IgD-negative memory B cell (primary cell): Measurements from ENCODE around the gene LRP5. TPM values are rescaled to one million over a fixed set of nuclear protein-coding genes. Genes with fewer than 3 reads are reported as not detected.

ENCODE experiments used
- H3K27ac Mint-ChIP-seq, 3 donors: one replicate each; pipeline ENCODE4 v1.8.0; 2020 to 2022; ENCODE audit warnings: mild to moderate bottlenecking in 3 of 3, mixed read lengths in 3 of 3, moderate library complexity in 1 of 3
- H3K27me3 Mint-ChIP-seq: one replicate; pipeline ENCODE4 v1.8.0; 2021; ENCODE audit warnings: mixed read lengths
- H3K36me3 Mint-ChIP-seq: one replicate; pipeline ENCODE4 v1.8.0; 2020; ENCODE audit warnings: mild to moderate bottlenecking, mixed read lengths
- H3K4me1 Mint-ChIP-seq, 3 donors: one replicate each; pipeline ENCODE4 v1.8.0; 2020 to 2022; ENCODE audit warnings: mixed read lengths in 3 of 3, mild to moderate bottlenecking in 1 of 3
- H3K4me3 Mint-ChIP-seq, 4 donors: one replicate each; pipeline ENCODE4 v1.8.0; 2020 to 2022; ENCODE audit warnings: mild to moderate bottlenecking in 4 of 4, mixed read lengths in 4 of 4, moderate library complexity in 3 of 4
- H3K9me3 Mint-ChIP-seq, 3 donors: one replicate each; pipeline ENCODE4 v1.8.0; 2020 to 2021; ENCODE audit warnings: mixed read lengths in 3 of 3, mild to moderate bottlenecking in 1 of 3
- polyA plus RNA-seq: library from polyadenylated mRNA; unstranded; fragments of 300-500 nt; fragmentation: Illumina TruSeq; gene quantifications from one replicate; pipeline ENCODE4 v1.2.3, GENCODE V29; 2021

The LRP5 gene
- polyA plus RNA-seq, 1 donor from 2014 or later: 1.0 TPM

- peaks cover 7% of the 10 kb centered on the region for H3K36me3 Mint-ChIP-seq
- peaks cover 19 to 34% (median 25%) of the 10 kb centered on the region in 3 donors for H3K4me1 Mint-ChIP-seq
- H3K27me3 Mint-ChIP-seq: no peaks in the 10 kb centered on the region
- no peak overlapping the region for H3K27ac Mint-ChIP-seq
- H3K4me3 Mint-ChIP-seq: peak overlapping the region in 1 of 4 donors; percentile 12
- no peaks in the 10 kb centered on the region for H3K9me3 Mint-ChIP-seq
Observed at GRCh38 chr11:68367252-68367651, 54.9 kb downstream of the LRP5 start.

DNA sequence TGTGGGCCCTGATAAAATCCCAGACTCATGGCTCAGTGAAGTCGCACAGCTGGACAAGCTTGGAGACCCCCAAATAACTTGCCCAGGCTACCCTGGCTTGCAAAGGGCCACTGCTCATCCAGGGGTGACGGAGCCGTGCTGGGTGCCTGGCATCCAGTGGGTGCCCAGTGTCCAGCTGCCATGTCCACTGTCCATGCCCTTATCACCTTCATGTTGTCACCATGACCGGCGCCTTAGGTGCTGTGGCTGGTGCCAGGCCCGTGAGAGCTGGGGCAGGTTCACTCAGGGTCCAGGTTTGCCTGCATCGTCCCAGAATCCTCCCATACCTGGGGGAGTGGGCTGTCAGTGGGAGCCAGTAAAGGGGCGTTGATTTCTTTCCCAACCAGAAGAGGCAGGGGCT is 57.4 kb downstream of the LRP5 start:
- peaks cover 5% of the 10 kb centered on the region for H3K36me3 Mint-ChIP-seq
- peaks cover 31 to 48% (median 36%) of the 10 kb centered on the region in 3 donors for H3K4me1 Mint-ChIP-seq
- H3K9me3 Mint-ChIP-seq: no peaks in the 10 kb centered on the region
- H3K27ac Mint-ChIP-seq: peak overlapping the region in 2 of 3 donors; percentile 91 to 96
- peaks cover 5% of the 10 kb centered on the region for H3K27me3 Mint-ChIP-seq
- H3K4me3 Mint-ChIP-seq: peak overlapping the region in 1 of 4 donors; percentile 47

DNA sequence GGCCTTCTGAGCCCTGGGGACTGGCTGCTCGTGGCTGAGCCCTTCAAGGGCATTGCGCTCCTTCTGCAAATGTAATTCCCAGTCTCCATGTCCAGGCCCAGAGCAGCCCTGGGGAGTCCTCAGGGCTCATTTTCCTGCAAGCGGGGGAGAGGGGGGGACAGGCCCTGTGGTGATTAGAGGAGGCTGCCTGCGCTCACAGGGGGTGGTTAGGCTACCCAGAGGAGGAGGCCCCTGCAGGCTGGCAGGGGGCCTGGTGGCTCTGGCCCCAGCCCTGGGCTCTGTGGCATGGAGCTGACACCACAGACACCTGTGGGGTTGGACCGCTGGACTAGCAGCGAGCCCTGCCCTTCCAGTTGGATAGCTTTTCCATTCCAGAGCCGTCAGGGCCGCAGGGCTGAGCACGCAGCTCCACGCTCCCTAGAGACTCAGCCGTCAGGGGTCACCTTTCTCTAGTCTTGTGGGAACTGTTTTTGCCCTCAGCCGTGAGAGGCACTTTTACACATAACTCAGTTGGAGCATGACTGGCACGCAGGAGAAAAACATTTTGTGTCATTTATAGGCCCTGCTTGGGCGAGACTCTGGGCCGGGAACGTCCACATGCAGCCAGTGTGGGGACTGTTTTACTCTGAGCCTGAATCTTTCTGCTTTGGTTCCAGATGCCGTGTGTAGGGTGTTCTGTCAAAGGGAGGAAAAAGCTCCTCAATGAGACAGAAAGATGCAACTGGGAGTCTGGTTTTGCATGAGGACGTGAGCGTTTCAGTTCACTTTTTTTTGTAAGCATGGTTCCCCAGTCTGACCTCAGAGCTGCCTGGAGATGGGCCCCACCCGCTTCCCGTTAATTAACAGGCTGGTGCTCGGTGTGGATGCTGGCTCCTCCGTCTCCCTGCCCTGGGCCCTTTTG is 58.1 kb downstream of the LRP5 start:
- Mint-ChIP-seq H3K4me1 (peaks cover 31 to 45% (median 40%) of the 10 kb centered on the region in 3 donors), H3K4me3 (peak overlapping the region; percentile 77 to 91 (median 83)), H3K27me3 (peaks cover 7% of the 10 kb centered on the region), H3K9me3 (no peaks in the 10 kb centered on the region), H3K27ac (peak overlapping the region; percentile 91 to 96 (median 91)), H3K36me3 (peaks cover 2% of the 10 kb centered on the region)

- peaks cover 31 to 45% (median 40%) of the 10 kb centered on the region in 3 donors for H3K4me1 Mint-ChIP-seq
- H3K27me3 Mint-ChIP-seq: peaks cover 9% of the 10 kb centered on the region
- H3K27ac Mint-ChIP-seq: peak overlapping the region; percentile 91 to 96 (median 91)
- peaks cover 2% of the 10 kb centered on the region for H3K36me3 Mint-ChIP-seq
- peak overlapping the region; percentile 77 to 91 (median 83) for H3K4me3 Mint-ChIP-seq
- no peaks in the 10 kb centered on the region for H3K9me3 Mint-ChIP-seq
Observed at GRCh38 chr11:68371171-68372041, 59.0 kb downstream of the LRP5 start.

GRCh38 chr11:68372114-68372513 is 59.7 kb downstream of the LRP5 start:
- peaks cover 31 to 45% (median 40%) of the 10 kb centered on the region in 3 donors for H3K4me1 Mint-ChIP-seq
- peak overlapping the region in 2 of 3 donors; percentile 91 to 96 for H3K27ac Mint-ChIP-seq
- no peaks in the 10 kb centered on the region for H3K9me3 Mint-ChIP-seq
- H3K36me3 Mint-ChIP-seq: no peaks in the 10 kb centered on the region
- peaks cover 9% of the 10 kb centered on the region for H3K27me3 Mint-ChIP-seq
- H3K4me3 Mint-ChIP-seq: peak overlapping the region in 2 of 4 donors; percentile 77 to 88

GRCh38 chr11:68372625-68373024 is 60.2 kb downstream of the LRP5 start:
- Mint-ChIP-seq H3K4me1 (peaks cover 31 to 45% (median 37%) of the 10 kb centered on the region in 3 donors), H3K36me3 (no peaks in the 10 kb centered on the region), H3K9me3 (no peaks in the 10 kb centered on the region), H3K27me3 (peaks cover 9% of the 10 kb centered on the region), H3K4me3 (no peak overlapping the region), H3K27ac (peak overlapping the region in 2 of 3 donors; percentile 91 to 96)

DNA sequence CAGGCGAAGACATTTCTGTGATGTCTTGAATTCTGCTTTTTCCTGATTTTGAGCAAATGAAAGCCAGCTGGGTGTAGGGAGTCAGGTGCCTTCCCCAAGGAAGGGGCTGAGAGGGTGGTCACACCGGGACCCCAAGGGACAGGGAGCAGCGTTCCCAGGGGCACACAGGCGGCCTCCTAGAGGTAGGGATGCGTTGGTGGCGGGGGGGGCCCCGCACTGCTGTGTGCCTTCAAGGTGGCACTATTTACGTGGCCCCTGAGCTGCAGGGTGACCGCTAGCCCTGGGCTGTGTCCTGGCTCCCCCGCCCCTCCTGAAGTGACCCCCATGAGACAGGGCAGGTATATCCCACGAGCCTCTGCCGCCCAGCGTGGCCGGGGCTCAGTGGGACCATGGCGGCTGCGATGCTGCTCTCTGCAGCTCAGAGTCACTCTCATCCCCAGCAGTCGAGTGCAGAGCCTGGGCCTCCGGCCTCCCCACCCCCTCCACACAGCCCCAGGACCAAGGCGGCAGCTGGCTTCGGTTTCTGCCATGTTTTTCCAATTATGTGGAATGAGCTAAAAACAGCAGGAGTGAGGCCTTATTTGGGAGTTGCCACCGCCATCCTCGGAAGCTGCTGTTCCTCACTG is 60.9 kb downstream of the LRP5 start:
- Mint-ChIP-seq H3K27me3 (peaks cover 9% of the 10 kb centered on the region), H3K4me3 (no peak overlapping the region), H3K27ac (peak overlapping the region in 1 of 3 donors; percentile 47), H3K4me1 (peaks cover 31 to 44% (median 37%) of the 10 kb centered on the region in 3 donors), H3K36me3 (no peaks in the 10 kb centered on the region), H3K9me3 (no peaks in the 10 kb centered on the region)

GRCh38 chr11:68373815-68374501 is 61.6 kb downstream of the LRP5 start:
- peaks cover 31 to 42% (median 37%) of the 10 kb centered on the region in 3 donors for H3K4me1 Mint-ChIP-seq

GRCh38 chr11:68374531-68374930 is 62.1 kb downstream of the LRP5 start:
- peak overlapping the region in 3 of 4 donors; percentile 43 to 79 (median 54) for H3K4me3 Mint-ChIP-seq
- peaks cover 9% of the 10 kb centered on the region for H3K27me3 Mint-ChIP-seq
- H3K36me3 Mint-ChIP-seq: no peaks in the 10 kb centered on the region
- no peaks in the 10 kb centered on the region for H3K9me3 Mint-ChIP-seq
- H3K4me1 Mint-ChIP-seq: peaks cover 33 to 44% (median 35%) of the 10 kb centered on the region in 3 donors
- H3K27ac Mint-ChIP-seq: no peak overlapping the region

More at GRCh38 chr11:68373815-68374501, 61.6 kb downstream of the LRP5 start:
- Mint-ChIP-seq H3K9me3 (no peaks in the 10 kb centered on the region), H3K36me3 (no peaks in the 10 kb centered on the region), H3K4me3 (peak overlapping the region in 2 of 4 donors; percentile 43 to 79), H3K27me3 (peaks cover 9% of the 10 kb centered on the region), H3K27ac (peak overlapping the region in 1 of 3 donors; percentile 74)

DNA sequence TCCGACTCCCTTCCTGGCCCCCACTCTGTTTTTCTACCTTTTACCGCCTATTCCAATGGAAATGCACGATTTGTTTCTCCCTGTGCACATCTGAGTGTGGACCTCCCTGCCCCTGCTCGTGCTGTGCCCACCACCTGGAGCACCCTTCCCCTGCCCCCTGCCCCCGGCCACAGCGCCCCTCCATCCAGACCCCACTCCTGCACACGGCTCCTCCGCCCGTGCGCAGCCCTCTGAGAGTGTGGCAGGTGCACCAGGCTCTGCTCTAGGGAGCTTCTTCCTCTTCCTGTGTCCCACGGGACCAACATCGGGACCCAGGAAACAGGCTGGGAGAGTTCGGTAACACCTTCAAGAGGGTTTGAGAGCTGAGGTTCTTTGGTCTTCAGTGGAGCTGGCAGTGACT is 62.9 kb downstream of the LRP5 start:
- Mint-ChIP-seq H3K4me3 (no peak overlapping the region), H3K27ac (no peak overlapping the region), H3K27me3 (peaks cover 9% of the 10 kb centered on the region), H3K36me3 (no peaks in the 10 kb centered on the region), H3K4me1 (peaks cover 39 to 49% (median 43%) of the 10 kb centered on the region in 3 donors), H3K9me3 (no peaks in the 10 kb centered on the region)

GRCh38 chr11:68375766-68376165 is 63.4 kb downstream of the LRP5 start:
- H3K9me3 Mint-ChIP-seq: no peaks in the 10 kb centered on the region
- H3K27me3 Mint-ChIP-seq: peaks cover 9% of the 10 kb centered on the region
- H3K4me1 Mint-ChIP-seq: peaks cover 40 to 49% (median 43%) of the 10 kb centered on the region in 3 donors
- H3K36me3 Mint-ChIP-seq: no peaks in the 10 kb centered on the region
- peak overlapping the region in 2 of 4 donors; percentile 18 to 55 for H3K4me3 Mint-ChIP-seq
- H3K27ac Mint-ChIP-seq: no peak overlapping the region

DNA sequence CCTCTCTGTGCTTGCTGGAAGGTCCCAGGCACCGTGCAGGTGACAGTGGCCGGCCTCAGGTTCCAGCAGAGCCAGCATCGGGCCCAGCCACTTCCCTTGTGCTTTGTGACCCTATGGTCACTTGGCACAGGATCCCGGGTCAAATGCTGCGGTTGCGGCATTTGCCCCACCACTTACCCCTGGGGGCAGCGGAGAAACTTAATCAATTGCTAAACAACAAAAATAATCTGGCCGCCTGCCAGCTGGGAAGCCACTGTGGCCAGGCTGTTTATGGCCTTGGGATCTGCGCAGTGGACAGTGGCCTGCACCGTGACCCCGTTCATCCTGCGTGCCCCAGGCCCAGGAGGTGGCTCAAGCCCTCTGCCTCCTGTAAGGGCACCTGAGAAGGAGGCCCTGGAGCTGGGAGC is 65.0 kb downstream of the LRP5 start:
- Mint-ChIP-seq H3K4me1 (peaks cover 34 to 45% (median 42%) of the 10 kb centered on the region in 3 donors), H3K27me3 (peaks cover 9% of the 10 kb centered on the region), H3K4me3 (no peak overlapping the region), H3K36me3 (no peaks in the 10 kb centered on the region), H3K27ac (no peak overlapping the region), H3K9me3 (no peaks in the 10 kb centered on the region)

GRCh38 chr11:68379206-68379605 is 66.8 kb downstream of the LRP5 start:
- Mint-ChIP-seq H3K36me3 (no peaks in the 10 kb centered on the region), H3K27me3 (peaks cover 5% of the 10 kb centered on the region), H3K4me1 (peaks cover 26 to 38% (median 33%) of the 10 kb centered on the region in 3 donors), H3K9me3 (no peaks in the 10 kb centered on the region), H3K27ac (peak overlapping the region in 2 of 3 donors; percentile 23 to 52), H3K4me3 (peak overlapping the region in 1 of 4 donors; percentile 94)
